ENCODE data around the gene SLC25A42. TPM values are rescaled to one million over a fixed set of nuclear protein-coding genes. Genes with fewer than 3 reads are reported as not detected.
"Not testable (repeated sequence)": the region's sequence is repeated elsewhere in the genome, so short reads cannot be mapped to it uniquely, and the experiment has no call there.

Gene SLC25A42
- total RNA-seq, 1 experiment from 2014 or later: 8.0 TPM

GRCh38 chr19:19098703-19099632 is 35.2 kb downstream of the SLC25A42 start:
- TF ChIP-seq EZH2phosphoT487 (IDR thresholded peaks at IDR 0.05; ENCODE audit: borderline replicate concordance, low read length): no peak
- TF ChIP-seq CTCF (conservative IDR thresholded peaks at IDR 0.05; ENCODE audit: low read depth, low read length): no peak
- no peak for TF ChIP-seq EZH2 (IDR thresholded peaks at IDR 0.05; ENCODE audit: low read length, unreplicated experiment)
- H3K9ac ChIP-seq (ENCODE audit: low read length): no peak overlapping the region
- DNase-seq: no peak
- no peaks in the 10 kb centered on the region for H3K9me2 ChIP-seq (replicated peaks; ENCODE audit: low read length)
- H2AFZ ChIP-seq (ENCODE audit: low read length): no peak overlapping the region
- no peak overlapping the region for H3K4me2 ChIP-seq (ENCODE audit: low read length)
- H3K27me3 ChIP-seq (ENCODE audit: low read length): no peaks in the 10 kb centered on the region
- H3F3A ChIP-seq (ENCODE audit: low read length, unreplicated experiment): no peaks in the 10 kb centered on the region
- H3K9me3 ChIP-seq (ENCODE audit: low read length): no peaks in the 10 kb centered on the region
- H3K79me2 ChIP-seq (ENCODE audit: low read length): no peaks in the 10 kb centered on the region
- H3K4me1 ChIP-seq (ENCODE audit: insufficient read depth, low read length): no peaks in the 10 kb centered on the region
- BruUV-seq (replicated peaks): no TSS peak
- no peaks in the 10 kb centered on the region for H3K36me3 ChIP-seq (ENCODE audit: low read depth, low read length)
- no peak overlapping the region for H3K4me3 ChIP-seq (ENCODE audit: low read length)
- ChIA-PET POLR2A (ENCODE audit: unreplicated experiment) (no interaction called here), CTCF (no interaction called here)
- peak; percentile 15; the same call in 1 of the 2 replicates for ATAC-seq
- intact Hi-C loops (cut with micrococcal nuclease): no loop called here
- no peaks in the 10 kb centered on the region for H4K20me1 ChIP-seq (ENCODE audit: low read length)
- H3K27ac ChIP-seq (ENCODE audit: low read length): no peak overlapping the region

- ATAC-seq: no peak
- ChIA-PET POLR2A (ENCODE audit: unreplicated experiment) (no interaction called here), CTCF (no interaction called here)
These were observed 37.7 kb downstream of the SLC25A42 start for GRCh38 chr19:19101540-19101939.

GRCh38 chr19:19102566-19102965 is 38.8 kb downstream of the SLC25A42 start:
- H3K4me1 ChIP-seq (ENCODE audit: insufficient read depth, low read length); POLR2A ChIA-PET (ENCODE audit: unreplicated experiment); H3K4me3 ChIP-seq (ENCODE audit: low read length); intact Hi-C loops (cut with micrococcal nuclease); H3K79me2 ChIP-seq (ENCODE audit: low read length); CTCF ChIA-PET; H3K4me2 ChIP-seq (ENCODE audit: low read length); H3K9me2 ChIP-seq (replicated peaks; ENCODE audit: low read length); H4K20me1 ChIP-seq (ENCODE audit: low read length); DNase-seq; H3K9ac ChIP-seq (ENCODE audit: low read length); BruUV-seq (replicated peaks); H3K36me3 ChIP-seq (ENCODE audit: low read depth, low read length); H3F3A ChIP-seq (ENCODE audit: low read length, unreplicated experiment); H2AFZ ChIP-seq (ENCODE audit: low read length); H3K27ac ChIP-seq (ENCODE audit: low read length); H3K27me3 ChIP-seq (ENCODE audit: low read length); H3K9me3 ChIP-seq (ENCODE audit: low read length); ATAC-seq: not testable (repeated sequence)

More at GRCh38 chr19:19101540-19101939, 37.7 kb downstream of the SLC25A42 start:
- no peak for TF ChIP-seq CTCF (conservative IDR thresholded peaks at IDR 0.05; ENCODE audit: low read depth, low read length)
- TF ChIP-seq EZH2phosphoT487 (IDR thresholded peaks at IDR 0.05; ENCODE audit: borderline replicate concordance, low read length): no peak
- TF ChIP-seq EZH2 (IDR thresholded peaks at IDR 0.05; ENCODE audit: low read length, unreplicated experiment): no peak
- DNase-seq: no peak
- Histone ChIP-seq H3K4me1 (ENCODE audit: insufficient read depth, low read length) (no peaks in the 10 kb centered on the region), H3K79me2 (ENCODE audit: low read length) (no peaks in the 10 kb centered on the region), H3K9ac (ENCODE audit: low read length) (no peak overlapping the region), H3K27ac (ENCODE audit: low read length) (no peak overlapping the region), H3K4me3 (ENCODE audit: low read length) (no peak overlapping the region), H3K27me3 (ENCODE audit: low read length) (no peaks in the 10 kb centered on the region), H3K36me3 (ENCODE audit: low read depth, low read length) (no peaks in the 10 kb centered on the region), H3K9me3 (ENCODE audit: low read length) (no peaks in the 10 kb centered on the region), H2AFZ (ENCODE audit: low read length) (no peak overlapping the region), H3K4me2 (ENCODE audit: low read length) (no peak overlapping the region), H4K20me1 (ENCODE audit: low read length) (no peaks in the 10 kb centered on the region), H3F3A (ENCODE audit: low read length, unreplicated experiment) (no peaks in the 10 kb centered on the region), H3K9me2 (replicated peaks; ENCODE audit: low read length) (no peaks in the 10 kb centered on the region)
- intact Hi-C loops (cut with micrococcal nuclease): no loop called here
- no TSS peak for BruUV-seq (replicated peaks)
